C4-2B (cell line): ENCODE measurements around the gene EIF3L.
A peak's percentile ranks its signal among the peaks of the same experiment; 100 is the strongest.

Source experiments
- H3K27ac ChIP-seq: fragments of 450-650 bp; 2 replicates; pipeline ENCODE4 v1.5.1; 2017
- CTCF ChIP-seq: fragments of 450-650 bp; conservative IDR thresholded peaks from 2 replicates; pipeline ENCODE4 v1.5.1; 2017; ENCODE audit warnings: mild to moderate bottlenecking
- ZFX ChIP-seq: fragments of 450-650 bp; IDR thresholded peaks from 2 replicates; pipeline ENCODE4 v1.6.1; 2017

The EIF3L gene

GRCh38 chr22:37933711-37934376 lies 84.6 kb downstream of the EIF3L start:
- TF ChIP-seq CTCF (peak; percentile 99), ZFX (no peak)
- H3K27ac ChIP-seq = peak overlapping the region; percentile 55
